Hematopoietic multipotent progenitor cell treated with erythropoietin and hydrocortisone succinate and interleukin-3 and kit ligand, for 6 days (in vitro differentiated cells): Measurements from ENCODE around the gene CCDC134.
A peak's percentile ranks its signal among the peaks of the same experiment; 100 is the strongest.
"Not testable (repeated sequence)": the region's sequence is repeated elsewhere in the genome, so short reads cannot be mapped to it uniquely, and the experiment has no call there.

Experiments
- DNase-seq: peaks from one replicate; pipeline ENCODE4 v3.0.0-alpha.2; 2015

CCDC134 gene

GRCh38 chr22:41825376-41825775 lies 24.9 kb downstream of the CCDC134 start:
- DNase-seq: no peak

- DNase-seq: no peak
Measured at GRCh38 chr22:41826021-41826420, 25.5 kb downstream of the CCDC134 start.

GRCh38 chr22:41826430-41827383 lies 26.2 kb downstream of the CCDC134 start:
- no peak for DNase-seq

GRCh38 chr22:41827671-41828070 lies 27.2 kb downstream of the CCDC134 start:
- no peak for DNase-seq

GRCh38 chr22:41828516-41828915 lies 28.0 kb downstream of the CCDC134 start:
- DNase-seq: no peak

- DNase-seq: peak; percentile 48
Measured at GRCh38 chr22:41830174-41830573, 29.7 kb downstream of the CCDC134 start.

- peak; percentile 43 for DNase-seq
Measured at GRCh38 chr22:41831383-41831782, 30.9 kb downstream of the CCDC134 start.

- DNase-seq: no peak
Measured at GRCh38 chr22:41831828-41832552, 31.5 kb downstream of the CCDC134 start.

- DNase-seq: peak; percentile 100
Measured at GRCh38 chr22:41832553-41833368, 32.3 kb downstream of the CCDC134 start, which contains the start of gene SREBF2. Gene SREBF2 (plus strand): TSS chr22:41833105. CDS start chr22:41833271, 166 bp downstream.

- DNase-seq: peak; percentile 54
Measured at GRCh38 chr22:41833369-41834004, 33.0 kb downstream of the CCDC134 start.

- peak; percentile 50 for DNase-seq
Measured at GRCh38 chr22:41834005-41834944, 33.8 kb downstream of the CCDC134 start.

- not testable (repeated sequence) for DNase-seq
Measured at GRCh38 chr22:41835462-41835861, 35.0 kb downstream of the CCDC134 start.

- DNase-seq: no peak
Measured at GRCh38 chr22:41836551-41836950, 36.1 kb downstream of the CCDC134 start.

- DNase-seq: no peak
Measured at GRCh38 chr22:41838842-41839618, 38.6 kb downstream of the CCDC134 start.

GRCh38 chr22:41840216-41840615 lies 39.7 kb downstream of the CCDC134 start:
- no peak for DNase-seq

GRCh38 chr22:41841085-41841712 lies 40.7 kb downstream of the CCDC134 start:
- no peak for DNase-seq

GRCh38 chr22:41842996-41843970 lies 42.8 kb downstream of the CCDC134 start:
- peak; percentile 38 for DNase-seq

GRCh38 chr22:41844036-41844435 lies 43.6 kb downstream of the CCDC134 start:
- no peak for DNase-seq

GRCh38 chr22:41844513-41844912 lies 44.0 kb downstream of the CCDC134 start:
- no peak for DNase-seq
